SK-N-SH (cell line): ENCODE results near the gene GTF3C6. TPM values are rescaled to one million over a fixed set of nuclear protein-coding genes. Genes with fewer than 3 reads are reported as not detected.

Experiments
- CTCF ChIA-PET: fragments of 300-600, 350-600 bp; formaldehyde crosslinking; extraction: SDS; loops from one replicate; lab custom pipeline; 2021; lab: Yijun Ruan, JAX
- POLR2A ChIA-PET: fragments of 350-600 bp; sonication (Branson Sonifier 250); formaldehyde crosslinking; extraction: SDS; loops from one replicate; lab custom pipeline; 2020; ENCODE audit warnings: antibody characterized with exemption, inconsistent platforms; lab: Yijun Ruan, JAX
- DNase-seq: peaks from one replicate; pipeline ENCODE4 v3.0.0; 2012
- H2AFZ ChIP-seq: fragments of 200-600 bp; sonication (generic); 2 replicates; pipeline ENCODE4 v1.8.1; 2016; ENCODE audit warnings: antibody characterized with exemption, mild to moderate bottlenecking, low read depth
- H3F3A ChIP-seq: fragments of 200-600 bp; sonication (generic); replicated peaks from 2 replicates; pipeline ENCODE3; 2016; ENCODE audit warnings: antibody characterized with exemption, mild to moderate bottlenecking; ENCODE audit not compliant: insufficient read depth
- H3K27ac ChIP-seq, 2 experiments: fragments of 200-500 bp in 1 of 2; fragments of 200-600 bp in 1 of 2; sonication (Bioruptor generic) in 1 of 2; sonication (generic), shearing (Covaris generic) in 1 of 2; 2 replicates each; pipeline versions ENCODE4 v1.5.1 to v1.6.1; 2014 to 2016; ENCODE audit warnings: low read depth in 2 of 2, inconsistent platforms in 1 of 2, low read length in 1 of 2, mild to moderate bottlenecking in 1 of 2, mixed read lengths in 1 of 2
- H3K27me3 ChIP-seq: fragments of 200-600 bp; sonication (generic), shearing (Covaris generic); 2 replicates; pipeline ENCODE4 v1.6.1; 2016; ENCODE audit warnings: mixed run types; ENCODE audit not compliant: insufficient read depth
- H3K36me3 ChIP-seq, 2 experiments: fragments of 200-500 bp in 1 of 2; fragments of 200-600 bp in 1 of 2; sonication (Bioruptor generic) in 1 of 2; sonication (generic) in 1 of 2; replicated peaks in 1 of 2; 2 replicates each; pipeline versions ENCODE3 to v1.5.1; 2014 to 2016; ENCODE audit warnings: low read length in 1 of 2, mild to moderate bottlenecking in 1 of 2; ENCODE audit not compliant: insufficient read depth in 2 of 2, control insufficient read depth in 1 of 2
- H3K4me1 ChIP-seq, 2 experiments: fragments of 200-500 bp in 1 of 2; fragments of 200-600 bp in 1 of 2; sonication (Bioruptor generic) in 1 of 2; sonication (generic), shearing (Covaris generic) in 1 of 2; 2 replicates each; pipeline versions ENCODE4 v1.5.1 to v1.6.1; 2014 to 2016; ENCODE audit warnings: low read depth in 1 of 2, low read length in 1 of 2, mixed run types in 1 of 2; ENCODE audit not compliant: insufficient read depth in 2 of 2, control insufficient read depth in 1 of 2
- H3K4me2 ChIP-seq: fragments of 200-600 bp; sonication (generic), shearing (Covaris generic); 2 replicates; pipeline ENCODE4 v1.6.1; 2017; ENCODE audit warnings: mixed run types
- H3K4me3 ChIP-seq, 2 experiments: fragments of 200-500 bp in 1 of 2; fragments of 200-600 bp in 1 of 2; sonication (Bioruptor generic) in 1 of 2; sonication (generic), shearing (Covaris generic) in 1 of 2; 2 replicates each; pipeline versions ENCODE4 v1.5.1 to v1.8.1; 2014 to 2016; ENCODE audit warnings: low read depth in 2 of 2, inconsistent platforms in 1 of 2, low read length in 1 of 2, mild to moderate bottlenecking in 1 of 2, mixed read lengths in 1 of 2, moderate library complexity in 1 of 2
- H3K79me2 ChIP-seq: fragments of 200-600 bp; sonication (generic); 2 replicates; pipeline ENCODE4 v1.8.1; 2017; ENCODE audit warnings: mild to moderate bottlenecking; ENCODE audit not compliant: insufficient read depth
- H3K9ac ChIP-seq: fragments of 200-600 bp; sonication (generic); 2 replicates; pipeline ENCODE4 v1.6.1; 2017; ENCODE audit warnings: mixed run types
- H3K9me2 ChIP-seq: fragments of 200-600 bp; sonication (generic); 2 replicates; pipeline ENCODE4 v1.6.1; 2017; ENCODE audit warnings: mixed run types
- H3K9me3 ChIP-seq: fragments of 200-600 bp; sonication (generic); 2 replicates; pipeline ENCODE4 v1.6.1; 2017; ENCODE audit warnings: mixed run types, mild to moderate bottlenecking, moderate library complexity
- H4K20me1 ChIP-seq: fragments of 200-600 bp; sonication (generic); 2 replicates; pipeline ENCODE4 v1.6.1; 2017; ENCODE audit warnings: mild to moderate bottlenecking, mixed run types; ENCODE audit not compliant: insufficient read depth
- CHD2 ChIP-seq: fragments of 150-350 bp; IDR thresholded peaks from 2 replicates; pipeline ENCODE4 v1.6.1; 2018; ENCODE audit warnings: low read length; ENCODE audit not compliant: partially characterized antibody
- ELF1 ChIP-seq: IDR thresholded peaks from 2 replicates; pipeline ENCODE4 v1.4.0; 2012
- EP300 ChIP-seq, 2 experiments: IDR thresholded peaks; 2 replicates each; pipeline versions ENCODE4 v1.4.0 to v1.6.1; 2012; ENCODE audit warnings: borderline replicate concordance in 1 of 2, low read depth in 1 of 2, low read length in 1 of 2
- EZH2phosphoT487 ChIP-seq: fragments of 200-600 bp; sonication (generic); IDR thresholded peaks from 2 replicates; pipeline ENCODE4 v1.6.1; 2017; ENCODE audit warnings: low read depth, mixed run types, mild to moderate bottlenecking, antibody characterized with exemption, moderate library complexity, borderline replicate concordance
- FOSL2 ChIP-seq: IDR thresholded peaks from 2 replicates; pipeline ENCODE4 v1.4.0; 2012; ENCODE audit warnings: low read depth, mild to moderate bottlenecking, moderate library complexity, borderline replicate concordance
- FOXJ3 ChIP-seq: sonication (generic); formaldehyde crosslinking; IDR thresholded peaks from 2 replicates; pipeline ENCODE4 v1.5.1; 2020; ENCODE audit warnings: mild to moderate bottlenecking, missing genetic modification reagents
- GABPA ChIP-seq: IDR thresholded peaks from 2 replicates; pipeline ENCODE4 v1.4.0; 2012; ENCODE audit warnings: low read depth, mild to moderate bottlenecking
- MAX ChIP-seq: IDR thresholded peaks from 2 replicates; pipeline ENCODE4 v1.4.0; 2012; ENCODE audit warnings: low read depth
- MEF2A ChIP-seq: IDR thresholded peaks from 2 replicates; pipeline ENCODE4 v1.4.0; 2012; ENCODE audit warnings: low read depth, borderline replicate concordance
- MXI1 ChIP-seq: IDR thresholded peaks from 2 replicates; pipeline ENCODE4 v1.6.1; 2012; ENCODE audit warnings: mild to moderate bottlenecking, low read depth, low read length, improper control_type of control experiment
- PBX3 ChIP-seq: IDR thresholded peaks from 2 replicates; pipeline ENCODE4; 2012
- POLR2AphosphoS5 ChIP-seq: IDR thresholded peaks from 2 replicates; pipeline ENCODE4 v1.6.1; 2012; ENCODE audit warnings: low read depth, low read length
- SIN3A ChIP-seq: IDR thresholded peaks from 2 replicates; pipeline ENCODE4 v1.6.1; 2012; ENCODE audit warnings: low read depth, mild to moderate bottlenecking, low read length, moderate library complexity, borderline replicate concordance
- TAF1 ChIP-seq: IDR thresholded peaks from 2 replicates; pipeline ENCODE4 v1.6.1; 2012; ENCODE audit warnings: low read depth, mild to moderate bottlenecking, low read length, moderate library complexity, borderline replicate concordance
- USF1 ChIP-seq: IDR thresholded peaks from 2 replicates; pipeline ENCODE4 v1.4.0; 2012; ENCODE audit warnings: low read depth, borderline replicate concordance
- USF2 ChIP-seq: fragments of 150-350 bp; IDR thresholded peaks from 2 replicates; pipeline ENCODE4 v1.6.1; 2017; ENCODE audit warnings: antibody characterized with exemption, low read length, low read depth, borderline replicate concordance
- YY1 ChIP-seq: IDR thresholded peaks from 2 replicates; pipeline ENCODE4 v1.4.0; 2012; ENCODE audit warnings: low read depth, mild to moderate bottlenecking
- ZBTB33 ChIP-seq: IDR thresholded peaks from 2 replicates; pipeline ENCODE4 v1.4.0; 2012; ENCODE audit warnings: low read depth, borderline replicate concordance
- WGBS: methylation state at CpG from one replicate; pipeline ENCODE4 v1.1.6; 2017; ENCODE audit warnings: low lambda C conversion rate; 5-methylcytosine and 5-hydroxymethylcytosine counted together
- polyA plus RNA-seq, 3 experiments: library from polyadenylated mRNA; depleted of rRNA; stranded (reverse); fragments of >200 nt; gene quantifications; 2 replicates each; pipeline ENCODE4 v1.2.3, GENCODE V29; 2012
- TF ChIP-seq, protein P1 (sequence below): IDR thresholded peaks from 2 replicates; pipeline ENCODE4 v1.6.1; 2012; ENCODE audit warnings: mild to moderate bottlenecking, low read depth, low read length, moderate library complexity

Gene GTF3C6
- 28.4 and 38.5 TPM in 2 replicates for polyA plus RNA-seq (2012; rRNA removed)
- 53.0 and 100 TPM in 2 replicates for polyA plus RNA-seq (2012; cell fraction: cytosol; rRNA removed)
- 3.9 and 6.6 TPM in 2 replicates for polyA plus RNA-seq (2012; cell fraction: nucleus; rRNA removed)

DNA sequence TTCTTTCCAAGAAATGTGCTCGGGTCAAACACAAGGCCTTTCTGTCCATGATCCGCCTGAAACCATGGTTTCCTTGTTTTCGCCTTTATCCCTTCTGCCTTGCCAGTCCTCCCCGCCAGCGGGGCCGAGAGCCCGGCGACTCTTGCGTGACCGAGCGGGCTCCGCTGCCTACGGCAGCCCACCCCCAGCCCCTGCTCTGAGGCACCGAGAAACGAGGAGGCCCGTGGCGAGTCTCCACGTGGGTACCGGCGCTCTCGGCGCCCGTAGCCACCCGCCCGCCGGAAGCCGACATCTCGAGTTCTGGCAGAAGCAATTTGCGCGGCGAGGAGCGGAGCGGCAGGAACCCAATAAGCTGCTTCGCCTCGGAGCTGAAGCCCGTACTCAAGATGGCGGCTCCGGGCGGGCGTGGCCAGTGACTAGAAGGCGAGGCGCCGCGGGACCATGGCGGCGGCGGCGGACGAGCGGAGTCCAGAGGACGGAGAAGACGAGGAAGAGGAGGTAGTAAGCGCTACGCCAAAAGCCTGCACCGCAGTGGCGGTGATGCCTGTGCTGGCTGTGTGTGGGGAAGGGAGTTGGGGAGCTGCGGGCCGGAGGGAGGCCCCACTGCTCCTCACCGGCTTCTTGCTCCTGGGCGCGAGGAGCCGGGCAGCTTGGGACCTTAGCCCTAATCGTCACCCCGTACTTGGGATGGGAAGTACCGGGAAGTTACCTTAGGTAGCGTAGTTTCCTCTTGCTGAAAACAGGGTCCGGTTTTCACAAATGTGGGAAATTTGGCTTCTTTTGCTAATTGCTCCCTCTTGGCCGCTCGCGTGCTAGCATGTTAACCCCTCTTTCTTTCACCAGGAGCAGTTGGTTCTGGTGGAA is at the start of gene GTF3C6:
GTF3C6 (plus strand) TSS at position 378 of the 864 bp plus-strand sequence; CDS start at position 442, 64 bp downstream.
- peak within 1 kb of the TSS; percentile 86 for H3K4me2 ChIP-seq
- POLR2A ChIA-PET: interaction anchor here (0.6 to 2.3 kb wide), 16 partner anchors 9 to 1267 kb away, joined by 3 to 18 read pairs (median 5); partner anchors contain the start of genes AK9, AMD1, CDK19 and FIG4

More for the DNA sequence above, at the start of gene GTF3C6:
- peak within 1 kb of the TSS; percentile 96 for H2AFZ ChIP-seq
- H3K79me2 ChIP-seq: peaks cover 17% of the 10 kb centered on the region
- H4K20me1 ChIP-seq: no peaks in the 10 kb centered on the region
- no peaks in the 10 kb centered on the region for H3K9me2 ChIP-seq
- H3K27me3 ChIP-seq: no peaks in the 10 kb centered on the region
- H3K9me3 ChIP-seq: no peaks in the 10 kb centered on the region
- peaks cover 9% of the 10 kb centered on the region for H3F3A ChIP-seq
- TF ChIP-seq EP300 (IDR thresholded peaks at IDR 0.05; ENCODE audit: borderline replicate concordance in 1 of 2, low read depth in 1 of 2, low read length in 1 of 2): 0 out of 4 replicates have a peak, but pooled peaks of 1 of the 2 experiments have one; percentile 24
- peak; percentile 95 for TF ChIP-seq TAF1
- TF ChIP-seq USF2: no peak
- TF ChIP-seq FOXJ3 (CRISPR knock-in tag): peak; percentile 49; the same call in 1 of the 2 replicates
- peak; percentile 98 for TF ChIP-seq MAX
- 0 out of 2 replicates have a peak, but pooled peaks have one; percentile 52 for TF ChIP-seq ZBTB33
- no peak for TF ChIP-seq EZH2phosphoT487
- peak; percentile 69 for TF ChIP-seq GABPA
- TF ChIP-seq FOSL2: no peak
- peak; percentile 93 for TF ChIP-seq POLR2AphosphoS5
- peak; percentile 86 for TF ChIP-seq MXI1
- TF ChIP-seq CHD2: no peak
- peak; percentile 68; the same call in 1 of the 2 replicates for TF ChIP-seq USF1
- peak; percentile 80; the same call in 1 of the 2 replicates for TF ChIP-seq SIN3A
- no peak for TF ChIP-seq MEF2A
- peak; percentile 99 for TF ChIP-seq YY1
- TF ChIP-seq PBX3: peak; percentile 30; the same call in 1 of the 2 replicates
- TF ChIP-seq, protein P1, sequence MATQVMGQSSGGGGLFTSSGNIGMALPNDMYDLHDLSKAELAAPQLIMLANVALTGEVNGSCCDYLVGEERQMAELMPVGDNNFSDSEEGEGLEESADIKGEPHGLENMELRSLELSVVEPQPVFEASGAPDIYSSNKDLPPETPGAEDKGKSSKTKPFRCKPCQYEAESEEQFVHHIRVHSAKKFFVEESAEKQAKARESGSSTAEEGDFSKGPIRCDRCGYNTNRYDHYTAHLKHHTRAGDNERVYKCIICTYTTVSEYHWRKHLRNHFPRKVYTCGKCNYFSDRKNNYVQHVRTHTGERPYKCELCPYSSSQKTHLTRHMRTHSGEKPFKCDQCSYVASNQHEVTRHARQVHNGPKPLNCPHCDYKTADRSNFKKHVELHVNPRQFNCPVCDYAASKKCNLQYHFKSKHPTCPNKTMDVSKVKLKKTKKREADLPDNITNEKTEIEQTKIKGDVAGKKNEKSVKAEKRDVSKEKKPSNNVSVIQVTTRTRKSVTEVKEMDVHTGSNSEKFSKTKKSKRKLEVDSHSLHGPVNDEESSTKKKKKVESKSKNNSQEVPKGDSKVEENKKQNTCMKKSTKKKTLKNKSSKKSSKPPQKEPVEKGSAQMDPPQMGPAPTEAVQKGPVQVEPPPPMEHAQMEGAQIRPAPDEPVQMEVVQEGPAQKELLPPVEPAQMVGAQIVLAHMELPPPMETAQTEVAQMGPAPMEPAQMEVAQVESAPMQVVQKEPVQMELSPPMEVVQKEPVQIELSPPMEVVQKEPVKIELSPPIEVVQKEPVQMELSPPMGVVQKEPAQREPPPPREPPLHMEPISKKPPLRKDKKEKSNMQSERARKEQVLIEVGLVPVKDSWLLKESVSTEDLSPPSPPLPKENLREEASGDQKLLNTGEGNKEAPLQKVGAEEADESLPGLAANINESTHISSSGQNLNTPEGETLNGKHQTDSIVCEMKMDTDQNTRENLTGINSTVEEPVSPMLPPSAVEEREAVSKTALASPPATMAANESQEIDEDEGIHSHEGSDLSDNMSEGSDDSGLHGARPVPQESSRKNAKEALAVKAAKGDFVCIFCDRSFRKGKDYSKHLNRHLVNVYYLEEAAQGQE: peak; percentile 10; the same call in 1 of the 2 replicates
- no peak for TF ChIP-seq ELF1
- H3K4me1 ChIP-seq: peaks cover 0 to 6% of the 10 kb centered on the region in 2 experiments; a peak in 1 of 4 replicates
- CTCF ChIA-PET: interaction anchor here (0.6 to 2.2 kb wide), 3 partner anchors 8 to 276 kb away, joined by 4 to 6 read pairs (median 6); no protein-coding TSS in a partner anchor
- H3K4me3 ChIP-seq: peak within 1 kb of the TSS; percentile 63 to 74
- peak within 1 kb of the TSS; percentile 97 for H3K9ac ChIP-seq
- peak; percentile 91 for DNase-seq
- peak within 1 kb of the TSS; percentile 88 to 90 for H3K27ac ChIP-seq
- H3K36me3 ChIP-seq: peaks cover 12 to 35% of the 10 kb centered on the region in 2 experiments
- 10% methylated on average over 24 of the region's 70 CpGs for WGBS
